SK-N-SH (cell line): Measurements from ENCODE around the gene SKIDA1. TPM values are rescaled to one million over a fixed set of nuclear protein-coding genes. Genes with fewer than 3 reads are reported as not detected.

Experiments used
- CTCF ChIA-PET: fragments of 300-600, 350-600 bp; formaldehyde crosslinking; extraction: SDS; loops from one replicate; lab custom pipeline; 2021; lab: Yijun Ruan, JAX
- POLR2A ChIA-PET: fragments of 350-600 bp; sonication (Branson Sonifier 250); formaldehyde crosslinking; extraction: SDS; loops from one replicate; lab custom pipeline; 2020; ENCODE audit warnings: antibody characterized with exemption, inconsistent platforms; lab: Yijun Ruan, JAX
- DNase-seq: peaks from one replicate; pipeline ENCODE4 v3.0.0; 2012
- H2AFZ ChIP-seq: fragments of 200-600 bp; sonication (generic); 2 replicates; pipeline ENCODE4 v1.8.1; 2016; ENCODE audit warnings: antibody characterized with exemption, mild to moderate bottlenecking, low read depth
- H3F3A ChIP-seq: fragments of 200-600 bp; sonication (generic); replicated peaks from 2 replicates; pipeline ENCODE3; 2016; ENCODE audit warnings: antibody characterized with exemption, mild to moderate bottlenecking; ENCODE audit not compliant: insufficient read depth
- H3K27ac ChIP-seq, 2 experiments: fragments of 200-500 bp in 1 of 2; fragments of 200-600 bp in 1 of 2; sonication (Bioruptor generic) in 1 of 2; sonication (generic), shearing (Covaris generic) in 1 of 2; 2 replicates each; pipeline versions ENCODE4 v1.5.1 to v1.6.1; 2014 to 2016; ENCODE audit warnings: low read depth in 2 of 2, inconsistent platforms in 1 of 2, low read length in 1 of 2, mild to moderate bottlenecking in 1 of 2, mixed read lengths in 1 of 2
- H3K27me3 ChIP-seq: fragments of 200-600 bp; sonication (generic), shearing (Covaris generic); 2 replicates; pipeline ENCODE4 v1.6.1; 2016; ENCODE audit warnings: mixed run types; ENCODE audit not compliant: insufficient read depth
- H3K36me3 ChIP-seq, 2 experiments: fragments of 200-500 bp in 1 of 2; fragments of 200-600 bp in 1 of 2; sonication (Bioruptor generic) in 1 of 2; sonication (generic) in 1 of 2; replicated peaks in 1 of 2; 2 replicates each; pipeline versions ENCODE3 to v1.5.1; 2014 to 2016; ENCODE audit warnings: low read length in 1 of 2, mild to moderate bottlenecking in 1 of 2; ENCODE audit not compliant: insufficient read depth in 2 of 2, control insufficient read depth in 1 of 2
- H3K4me1 ChIP-seq, 2 experiments: fragments of 200-500 bp in 1 of 2; fragments of 200-600 bp in 1 of 2; sonication (Bioruptor generic) in 1 of 2; sonication (generic), shearing (Covaris generic) in 1 of 2; 2 replicates each; pipeline versions ENCODE4 v1.5.1 to v1.6.1; 2014 to 2016; ENCODE audit warnings: low read depth in 1 of 2, low read length in 1 of 2, mixed run types in 1 of 2; ENCODE audit not compliant: insufficient read depth in 2 of 2, control insufficient read depth in 1 of 2
- H3K4me2 ChIP-seq: fragments of 200-600 bp; sonication (generic), shearing (Covaris generic); 2 replicates; pipeline ENCODE4 v1.6.1; 2017; ENCODE audit warnings: mixed run types
- H3K4me3 ChIP-seq, 2 experiments: fragments of 200-500 bp in 1 of 2; fragments of 200-600 bp in 1 of 2; sonication (Bioruptor generic) in 1 of 2; sonication (generic), shearing (Covaris generic) in 1 of 2; 2 replicates each; pipeline versions ENCODE4 v1.5.1 to v1.8.1; 2014 to 2016; ENCODE audit warnings: low read depth in 2 of 2, inconsistent platforms in 1 of 2, low read length in 1 of 2, mild to moderate bottlenecking in 1 of 2, mixed read lengths in 1 of 2, moderate library complexity in 1 of 2
- H3K79me2 ChIP-seq: fragments of 200-600 bp; sonication (generic); 2 replicates; pipeline ENCODE4 v1.8.1; 2017; ENCODE audit warnings: mild to moderate bottlenecking; ENCODE audit not compliant: insufficient read depth
- H3K9ac ChIP-seq: fragments of 200-600 bp; sonication (generic); 2 replicates; pipeline ENCODE4 v1.6.1; 2017; ENCODE audit warnings: mixed run types
- H3K9me2 ChIP-seq: fragments of 200-600 bp; sonication (generic); 2 replicates; pipeline ENCODE4 v1.6.1; 2017; ENCODE audit warnings: mixed run types
- H3K9me3 ChIP-seq: fragments of 200-600 bp; sonication (generic); 2 replicates; pipeline ENCODE4 v1.6.1; 2017; ENCODE audit warnings: mixed run types, mild to moderate bottlenecking, moderate library complexity
- H4K20me1 ChIP-seq: fragments of 200-600 bp; sonication (generic); 2 replicates; pipeline ENCODE4 v1.6.1; 2017; ENCODE audit warnings: mild to moderate bottlenecking, mixed run types; ENCODE audit not compliant: insufficient read depth
- CHD2 ChIP-seq: fragments of 150-350 bp; IDR thresholded peaks from 2 replicates; pipeline ENCODE4 v1.6.1; 2018; ENCODE audit warnings: low read length; ENCODE audit not compliant: partially characterized antibody
- EP300 ChIP-seq, 2 experiments: IDR thresholded peaks; 2 replicates each; pipeline versions ENCODE4 v1.4.0 to v1.6.1; 2012; ENCODE audit warnings: borderline replicate concordance in 1 of 2, low read depth in 1 of 2, low read length in 1 of 2
- EZH2phosphoT487 ChIP-seq: fragments of 200-600 bp; sonication (generic); IDR thresholded peaks from 2 replicates; pipeline ENCODE4 v1.6.1; 2017; ENCODE audit warnings: low read depth, mixed run types, mild to moderate bottlenecking, antibody characterized with exemption, moderate library complexity, borderline replicate concordance
- FOXM1 ChIP-seq: IDR thresholded peaks from 2 replicates; pipeline ENCODE4 v1.4.0; 2012; ENCODE audit warnings: low read depth, mild to moderate bottlenecking
- GABPA ChIP-seq: IDR thresholded peaks from 2 replicates; pipeline ENCODE4 v1.4.0; 2012; ENCODE audit warnings: low read depth, mild to moderate bottlenecking
- GATA2 ChIP-seq: sonication (generic); formaldehyde crosslinking; IDR thresholded peaks from 2 replicates; pipeline ENCODE4 v1.5.0; 2020; ENCODE audit warnings: mild to moderate bottlenecking, missing genetic modification reagents
- JUND ChIP-seq: IDR thresholded peaks from 2 replicates; pipeline ENCODE4 v1.4.0; 2012
- MEF2A ChIP-seq: IDR thresholded peaks from 2 replicates; pipeline ENCODE4 v1.4.0; 2012; ENCODE audit warnings: low read depth, borderline replicate concordance
- MXI1 ChIP-seq: IDR thresholded peaks from 2 replicates; pipeline ENCODE4 v1.6.1; 2012; ENCODE audit warnings: mild to moderate bottlenecking, low read depth, low read length, improper control_type of control experiment
- NFIC ChIP-seq: IDR thresholded peaks from 2 replicates; pipeline ENCODE4 v1.4.0; 2012; ENCODE audit warnings: borderline replicate concordance
- NRF1 ChIP-seq: IDR thresholded peaks from 2 replicates; pipeline ENCODE4 v1.6.1; 2012; ENCODE audit warnings: low read depth, mild to moderate bottlenecking, low read length
- RCOR1 ChIP-seq: fragments of 150-350 bp; IDR thresholded peaks from 2 replicates; pipeline ENCODE4 v1.6.1; 2017; ENCODE audit warnings: antibody characterized with exemption, low read length
- RFX5 ChIP-seq: IDR thresholded peaks from 2 replicates; pipeline ENCODE4 v1.6.1; 2012; ENCODE audit warnings: mild to moderate bottlenecking, improper control_type of control experiment, low read length
- RXRA ChIP-seq: IDR thresholded peaks from 2 replicates; pipeline ENCODE4 v1.4.0; 2012; ENCODE audit warnings: low read depth, mild to moderate bottlenecking, borderline replicate concordance
- SIN3A ChIP-seq: IDR thresholded peaks from 2 replicates; pipeline ENCODE4 v1.6.1; 2012; ENCODE audit warnings: low read depth, mild to moderate bottlenecking, low read length, moderate library complexity, borderline replicate concordance
- SMC3 ChIP-seq: IDR thresholded peaks from 2 replicates; pipeline ENCODE4 v1.6.1; 2012; ENCODE audit warnings: low read depth, low read length, improper control_type of control experiment
- TCF12 ChIP-seq: IDR thresholded peaks from 2 replicates; pipeline ENCODE4 v1.4.0; 2012
- TEAD4 ChIP-seq: IDR thresholded peaks from 2 replicates; pipeline ENCODE4 v1.4.0; 2012; ENCODE audit warnings: mild to moderate bottlenecking, borderline replicate concordance; ENCODE audit not compliant: insufficient read depth
- WGBS: methylation state at CpG from one replicate; pipeline ENCODE4 v1.1.6; 2017; ENCODE audit warnings: low lambda C conversion rate; 5-methylcytosine and 5-hydroxymethylcytosine counted together
- polyA plus RNA-seq, 3 experiments: library from polyadenylated mRNA; depleted of rRNA; stranded (reverse); fragments of >200 nt; gene quantifications; 2 replicates each; pipeline ENCODE4 v1.2.3, GENCODE V29; 2012
- TF ChIP-seq, protein P1 (sequence below): IDR thresholded peaks from 2 replicates; pipeline ENCODE4 v1.4.0; 2012; ENCODE audit warnings: low read depth
- TF ChIP-seq, protein P2 (sequence below): IDR thresholded peaks from 2 replicates; pipeline ENCODE4 v1.6.1; 2012; ENCODE audit warnings: mild to moderate bottlenecking, low read depth, low read length, moderate library complexity
- TF ChIP-seq, protein P3 (sequence below): IDR thresholded peaks from 2 replicates; pipeline ENCODE4 v1.4.0; 2012; ENCODE audit warnings: low read depth, borderline replicate concordance
- TF ChIP-seq, protein P4 (sequence below): IDR thresholded peaks from 2 replicates; pipeline ENCODE4 v1.4.0; 2012; ENCODE audit warnings: low read depth, borderline replicate concordance
- TF ChIP-seq, protein P5 (sequence below): IDR thresholded peaks from 2 replicates; pipeline ENCODE4; 2012
- TF ChIP-seq, protein P6 (sequence below): fragments of 150-350 bp; IDR thresholded peaks from 2 replicates; pipeline ENCODE4 v1.6.1; 2017; ENCODE audit warnings: antibody characterized with exemption, low read length, low read depth, borderline replicate concordance

The SKIDA1 gene
- polyA plus RNA-seq, 1 of the 3 experiments (the other 2 are of a cell fraction), result 0.38 TPM

DNA sequence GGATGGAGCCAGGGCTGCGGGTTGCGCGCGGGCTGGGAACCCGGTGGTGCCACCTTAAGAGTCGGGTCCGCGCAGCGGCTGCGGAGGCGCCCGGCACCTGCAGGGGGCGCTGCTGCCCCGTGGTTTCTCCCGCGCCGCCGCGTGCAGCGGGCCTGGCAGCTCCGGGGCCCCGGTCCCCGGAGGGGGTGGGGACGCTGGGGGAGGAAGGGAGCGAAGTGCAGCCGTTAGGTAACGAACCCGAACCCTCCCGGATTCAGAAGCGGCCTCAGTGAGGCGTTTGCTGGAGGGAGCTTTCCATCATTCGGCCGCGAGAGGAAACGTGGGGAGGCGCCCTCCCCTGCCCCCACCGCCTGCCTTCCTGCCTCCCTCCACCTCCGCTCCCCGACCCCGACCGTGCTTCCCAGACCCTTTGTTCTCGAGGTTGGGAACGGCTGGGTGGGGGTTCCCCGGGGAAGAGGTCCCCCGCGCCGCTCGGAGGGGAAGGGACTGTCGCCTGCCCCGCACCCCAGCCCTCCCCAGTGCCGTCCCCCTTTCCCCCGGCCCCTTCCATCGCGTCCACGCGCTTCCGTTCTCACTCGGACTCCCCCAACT lies 29.6 kb downstream of the SKIDA1 start:
- peak overlapping the region; percentile 62 to 91 for H3K27ac ChIP-seq
- H3K4me1 ChIP-seq, result peaks cover 0 to 7% of the 10 kb centered on the region in 2 experiments; a peak in 2 of 4 replicates
- H3K4me3 ChIP-seq, result peak overlapping the region; percentile 92
- no peaks in the 10 kb centered on the region for H3K36me3 ChIP-seq
- no peaks in the 10 kb centered on the region for H3K9me2 ChIP-seq
- H2AFZ ChIP-seq, result peak overlapping the region; percentile 85
- ChIA-PET POLR2A (interaction anchor here (1.1 to 3.4 kb wide), 9 partner anchors 10 to 733 kb away, joined by 3 to 26 read pairs (median 5); partner anchors contain the start of genes MLLT10 and SKIDA1), CTCF (interaction anchor here (0.6 to 4.1 kb wide), 53 partner anchors 8 to 1493 kb away, joined by 3 to 101 read pairs (median 4); partner anchors contain the start of genes DNAJC1, MLLT10 and SKIDA1)
- no peaks in the 10 kb centered on the region for H4K20me1 ChIP-seq
- H3K4me2 ChIP-seq, result peak overlapping the region; percentile 96
- H3K27me3 ChIP-seq, result no peaks in the 10 kb centered on the region
- H3K9ac ChIP-seq, result peak overlapping the region; percentile 86
- H3F3A ChIP-seq, result peaks cover 16% of the 10 kb centered on the region
- no peaks in the 10 kb centered on the region for H3K9me3 ChIP-seq
- 0 out of 2 replicates have a peak, but pooled peaks cover 3% of the 10 kb centered on the region for H3K79me2 ChIP-seq
- peak; percentile 99 for DNase-seq
- WGBS, result 2% methylated on average over 21 of the region's 58 CpGs
- TF ChIP-seq RXRA (no peak), EP300 (IDR thresholded peaks at IDR 0.05; ENCODE audit: borderline replicate concordance in 1 of 2, low read depth in 1 of 2, low read length in 1 of 2) (peak; percentile 54 to 58; a peak in 3 of 4 replicates), CHD2 (peak; percentile 96), GABPA (no peak), MEF2A (no peak), RFX5 (no peak), SMC3 (peak; percentile 89), MXI1 (peak; percentile 59; the same call in 1 of the 2 replicates), GATA2 (CRISPR knock-in tag) (no peak), TEAD4 (0 out of 2 replicates have a peak, but pooled peaks have one; percentile 26), NRF1 (peak; percentile 25; the same call in 1 of the 2 replicates), NFIC (no peak), TCF12 (peak; percentile 54; the same call in 1 of the 2 replicates), SIN3A (peak; percentile 71; the same call in 1 of the 2 replicates), FOXM1 (0 out of 2 replicates have a peak, but pooled peaks have one; percentile 15), EZH2phosphoT487 (no peak), JUND (no peak), RCOR1 (peak; percentile 47; the same call in 1 of the 2 replicates)
- TF ChIP-seq, protein P1, sequence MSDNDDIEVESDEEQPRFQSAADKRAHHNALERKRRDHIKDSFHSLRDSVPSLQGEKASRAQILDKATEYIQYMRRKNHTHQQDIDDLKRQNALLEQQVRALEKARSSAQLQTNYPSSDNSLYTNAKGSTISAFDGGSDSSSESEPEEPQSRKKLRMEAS, result peak; percentile 60; the same call in 1 of the 2 replicates
- TF ChIP-seq, protein P2, sequence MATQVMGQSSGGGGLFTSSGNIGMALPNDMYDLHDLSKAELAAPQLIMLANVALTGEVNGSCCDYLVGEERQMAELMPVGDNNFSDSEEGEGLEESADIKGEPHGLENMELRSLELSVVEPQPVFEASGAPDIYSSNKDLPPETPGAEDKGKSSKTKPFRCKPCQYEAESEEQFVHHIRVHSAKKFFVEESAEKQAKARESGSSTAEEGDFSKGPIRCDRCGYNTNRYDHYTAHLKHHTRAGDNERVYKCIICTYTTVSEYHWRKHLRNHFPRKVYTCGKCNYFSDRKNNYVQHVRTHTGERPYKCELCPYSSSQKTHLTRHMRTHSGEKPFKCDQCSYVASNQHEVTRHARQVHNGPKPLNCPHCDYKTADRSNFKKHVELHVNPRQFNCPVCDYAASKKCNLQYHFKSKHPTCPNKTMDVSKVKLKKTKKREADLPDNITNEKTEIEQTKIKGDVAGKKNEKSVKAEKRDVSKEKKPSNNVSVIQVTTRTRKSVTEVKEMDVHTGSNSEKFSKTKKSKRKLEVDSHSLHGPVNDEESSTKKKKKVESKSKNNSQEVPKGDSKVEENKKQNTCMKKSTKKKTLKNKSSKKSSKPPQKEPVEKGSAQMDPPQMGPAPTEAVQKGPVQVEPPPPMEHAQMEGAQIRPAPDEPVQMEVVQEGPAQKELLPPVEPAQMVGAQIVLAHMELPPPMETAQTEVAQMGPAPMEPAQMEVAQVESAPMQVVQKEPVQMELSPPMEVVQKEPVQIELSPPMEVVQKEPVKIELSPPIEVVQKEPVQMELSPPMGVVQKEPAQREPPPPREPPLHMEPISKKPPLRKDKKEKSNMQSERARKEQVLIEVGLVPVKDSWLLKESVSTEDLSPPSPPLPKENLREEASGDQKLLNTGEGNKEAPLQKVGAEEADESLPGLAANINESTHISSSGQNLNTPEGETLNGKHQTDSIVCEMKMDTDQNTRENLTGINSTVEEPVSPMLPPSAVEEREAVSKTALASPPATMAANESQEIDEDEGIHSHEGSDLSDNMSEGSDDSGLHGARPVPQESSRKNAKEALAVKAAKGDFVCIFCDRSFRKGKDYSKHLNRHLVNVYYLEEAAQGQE, result no peak
- TF ChIP-seq, protein P3, sequence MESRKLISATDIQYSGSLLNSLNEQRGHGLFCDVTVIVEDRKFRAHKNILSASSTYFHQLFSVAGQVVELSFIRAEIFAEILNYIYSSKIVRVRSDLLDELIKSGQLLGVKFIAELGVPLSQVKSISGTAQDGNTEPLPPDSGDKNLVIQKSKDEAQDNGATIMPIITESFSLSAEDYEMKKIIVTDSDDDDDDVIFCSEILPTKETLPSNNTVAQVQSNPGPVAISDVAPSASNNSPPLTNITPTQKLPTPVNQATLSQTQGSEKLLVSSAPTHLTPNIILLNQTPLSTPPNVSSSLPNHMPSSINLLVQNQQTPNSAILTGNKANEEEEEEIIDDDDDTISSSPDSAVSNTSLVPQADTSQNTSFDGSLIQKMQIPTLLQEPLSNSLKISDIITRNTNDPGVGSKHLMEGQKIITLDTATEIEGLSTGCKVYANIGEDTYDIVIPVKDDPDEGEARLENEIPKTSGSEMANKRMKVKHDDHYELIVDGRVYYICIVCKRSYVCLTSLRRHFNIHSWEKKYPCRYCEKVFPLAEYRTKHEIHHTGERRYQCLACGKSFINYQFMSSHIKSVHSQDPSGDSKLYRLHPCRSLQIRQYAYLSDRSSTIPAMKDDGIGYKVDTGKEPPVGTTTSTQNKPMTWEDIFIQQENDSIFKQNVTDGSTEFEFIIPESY, result 0 out of 2 replicates have a peak, but pooled peaks have one; percentile 14
- TF ChIP-seq, protein P4, sequence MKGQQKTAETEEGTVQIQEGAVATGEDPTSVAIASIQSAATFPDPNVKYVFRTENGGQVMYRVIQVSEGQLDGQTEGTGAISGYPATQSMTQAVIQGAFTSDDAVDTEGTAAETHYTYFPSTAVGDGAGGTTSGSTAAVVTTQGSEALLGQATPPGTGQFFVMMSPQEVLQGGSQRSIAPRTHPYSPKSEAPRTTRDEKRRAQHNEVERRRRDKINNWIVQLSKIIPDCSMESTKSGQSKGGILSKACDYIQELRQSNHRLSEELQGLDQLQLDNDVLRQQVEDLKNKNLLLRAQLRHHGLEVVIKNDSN, result no peak
- TF ChIP-seq, protein P5, sequence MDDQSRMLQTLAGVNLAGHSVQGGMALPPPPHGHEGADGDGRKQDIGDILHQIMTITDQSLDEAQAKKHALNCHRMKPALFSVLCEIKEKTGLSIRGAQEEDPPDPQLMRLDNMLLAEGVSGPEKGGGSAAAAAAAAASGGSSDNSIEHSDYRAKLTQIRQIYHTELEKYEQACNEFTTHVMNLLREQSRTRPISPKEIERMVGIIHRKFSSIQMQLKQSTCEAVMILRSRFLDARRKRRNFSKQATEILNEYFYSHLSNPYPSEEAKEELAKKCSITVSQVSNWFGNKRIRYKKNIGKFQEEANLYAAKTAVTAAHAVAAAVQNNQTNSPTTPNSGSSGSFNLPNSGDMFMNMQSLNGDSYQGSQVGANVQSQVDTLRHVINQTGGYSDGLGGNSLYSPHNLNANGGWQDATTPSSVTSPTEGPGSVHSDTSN, result peak; percentile 42; the same call in 1 of the 2 replicates
- TF ChIP-seq, protein P6, sequence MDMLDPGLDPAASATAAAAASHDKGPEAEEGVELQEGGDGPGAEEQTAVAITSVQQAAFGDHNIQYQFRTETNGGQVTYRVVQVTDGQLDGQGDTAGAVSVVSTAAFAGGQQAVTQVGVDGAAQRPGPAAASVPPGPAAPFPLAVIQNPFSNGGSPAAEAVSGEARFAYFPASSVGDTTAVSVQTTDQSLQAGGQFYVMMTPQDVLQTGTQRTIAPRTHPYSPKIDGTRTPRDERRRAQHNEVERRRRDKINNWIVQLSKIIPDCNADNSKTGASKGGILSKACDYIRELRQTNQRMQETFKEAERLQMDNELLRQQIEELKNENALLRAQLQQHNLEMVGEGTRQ, result no peak
